ENCODE measurements around the gene XRCC5.
A peak's percentile ranks its signal among the peaks of the same experiment; 100 is the strongest.

XRCC5 gene

DNA sequence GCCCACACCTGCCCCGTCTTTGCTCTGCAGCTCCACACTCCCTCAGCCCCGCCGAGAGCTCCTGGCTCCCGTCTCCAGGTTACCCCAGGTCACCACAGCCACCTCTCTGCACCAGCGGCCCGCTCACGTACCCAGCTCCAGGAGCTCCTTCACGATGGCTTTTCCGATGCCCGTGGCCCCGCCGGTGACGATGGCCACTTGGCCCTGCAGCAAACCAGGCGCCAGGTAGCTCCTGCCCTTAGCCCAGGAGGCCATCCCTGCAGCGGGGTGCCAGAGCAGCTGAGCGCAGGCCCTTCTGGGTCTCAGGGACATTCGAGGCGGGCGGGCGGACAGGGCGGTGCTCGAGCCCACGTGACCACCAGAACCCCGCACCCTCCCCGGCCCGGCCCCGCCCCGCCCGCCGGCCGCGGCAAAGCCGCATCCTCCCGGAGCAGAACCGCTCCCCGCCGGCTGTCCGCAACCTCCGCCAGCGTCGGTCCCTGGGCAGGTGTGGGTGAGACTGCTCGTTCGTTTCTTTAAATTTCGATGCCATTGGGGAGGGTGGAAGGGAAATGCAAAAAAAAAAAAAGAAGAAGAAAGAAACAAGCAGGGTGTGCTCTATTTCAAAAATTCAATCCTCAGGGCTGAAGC lies 27.5 kb upstream of the XRCC5 start, which contains the start of the genes PECR and TMEM169 (continued):
- TF ChIP-seq ZNF16 (tag by site-specific recombination; IDR thresholded peaks at IDR 0.05; ENCODE audit: low read depth) (no peak), ZNF138 (tag by site-specific recombination; IDR thresholded peaks at IDR 0.05; ENCODE audit: borderline replicate concordance) (no peak), YY2 (tag by site-specific recombination; IDR thresholded peaks at IDR 0.05) (no peak), ZNF23 (tag by site-specific recombination; IDR thresholded peaks at IDR 0.05; ENCODE audit: borderline replicate concordance) (no peak), ZSCAN18 (tag by site-specific recombination; IDR thresholded peaks at IDR 0.05) (no peak), ZNF529 (tag by site-specific recombination; IDR thresholded peaks at IDR 0.05; ENCODE audit: insufficient replicate concordance) (no peak), ZNF521 (tag by site-specific recombination; IDR thresholded peaks at IDR 0.05) (no peak), YY1 (tag by site-specific recombination; IDR thresholded peaks at IDR 0.05) (0 out of 2 replicates have a peak, but pooled peaks have one; percentile 26), ZNF2 (tag by site-specific recombination; IDR thresholded peaks at IDR 0.05) (peak; percentile 83), ZBTB11 (tag by site-specific recombination; conservative IDR thresholded peaks at IDR 0.05; ENCODE audit: low read depth) (no peak; the same call in 1 of the 2 replicates), IKZF3 (tag by site-specific recombination; IDR thresholded peaks at IDR 0.05) (no peak), ZBTB20 (tag by site-specific recombination; IDR thresholded peaks at IDR 0.05) (peak; percentile 69), ZNF707 (tag by site-specific recombination; IDR thresholded peaks at IDR 0.05) (no peak), ZNF558 (tag by site-specific recombination; IDR thresholded peaks at IDR 0.05) (no peak), ZNF292 (tag by site-specific recombination; IDR thresholded peaks at IDR 0.05; ENCODE audit: borderline replicate concordance, low read depth) (no peak), ZNF792 (tag by site-specific recombination; IDR thresholded peaks at IDR 0.05) (no peak), HOXD13 (CRISPR knock-in tag; IDR thresholded peaks at IDR 0.05; ENCODE audit: borderline replicate concordance) (no peak), ZNF626 (tag by site-specific recombination; IDR thresholded peaks at IDR 0.05) (no peak), ZNF211 (tag by site-specific recombination; IDR thresholded peaks at IDR 0.05; ENCODE audit: low read depth) (no peak), ZSCAN5A (tag by site-specific recombination; IDR thresholded peaks at IDR 0.05) (no peak), ZNF341 (tag by site-specific recombination; IDR thresholded peaks at IDR 0.05; ENCODE audit: low read depth) (0 out of 2 replicates have a peak, but pooled peaks have one; percentile 33), ZNF777 (tag by site-specific recombination; IDR thresholded peaks at IDR 0.05; ENCODE audit: borderline replicate concordance) (no peak), ZBTB6 (tag by site-specific recombination; IDR thresholded peaks at IDR 0.05) (peak; percentile 95), ZBTB21 (tag by site-specific recombination; IDR thresholded peaks at IDR 0.05) (no peak), KLF16 (tag by site-specific recombination; IDR thresholded peaks at IDR 0.05) (no peak)
- TF ChIP-seq, protein P1, sequence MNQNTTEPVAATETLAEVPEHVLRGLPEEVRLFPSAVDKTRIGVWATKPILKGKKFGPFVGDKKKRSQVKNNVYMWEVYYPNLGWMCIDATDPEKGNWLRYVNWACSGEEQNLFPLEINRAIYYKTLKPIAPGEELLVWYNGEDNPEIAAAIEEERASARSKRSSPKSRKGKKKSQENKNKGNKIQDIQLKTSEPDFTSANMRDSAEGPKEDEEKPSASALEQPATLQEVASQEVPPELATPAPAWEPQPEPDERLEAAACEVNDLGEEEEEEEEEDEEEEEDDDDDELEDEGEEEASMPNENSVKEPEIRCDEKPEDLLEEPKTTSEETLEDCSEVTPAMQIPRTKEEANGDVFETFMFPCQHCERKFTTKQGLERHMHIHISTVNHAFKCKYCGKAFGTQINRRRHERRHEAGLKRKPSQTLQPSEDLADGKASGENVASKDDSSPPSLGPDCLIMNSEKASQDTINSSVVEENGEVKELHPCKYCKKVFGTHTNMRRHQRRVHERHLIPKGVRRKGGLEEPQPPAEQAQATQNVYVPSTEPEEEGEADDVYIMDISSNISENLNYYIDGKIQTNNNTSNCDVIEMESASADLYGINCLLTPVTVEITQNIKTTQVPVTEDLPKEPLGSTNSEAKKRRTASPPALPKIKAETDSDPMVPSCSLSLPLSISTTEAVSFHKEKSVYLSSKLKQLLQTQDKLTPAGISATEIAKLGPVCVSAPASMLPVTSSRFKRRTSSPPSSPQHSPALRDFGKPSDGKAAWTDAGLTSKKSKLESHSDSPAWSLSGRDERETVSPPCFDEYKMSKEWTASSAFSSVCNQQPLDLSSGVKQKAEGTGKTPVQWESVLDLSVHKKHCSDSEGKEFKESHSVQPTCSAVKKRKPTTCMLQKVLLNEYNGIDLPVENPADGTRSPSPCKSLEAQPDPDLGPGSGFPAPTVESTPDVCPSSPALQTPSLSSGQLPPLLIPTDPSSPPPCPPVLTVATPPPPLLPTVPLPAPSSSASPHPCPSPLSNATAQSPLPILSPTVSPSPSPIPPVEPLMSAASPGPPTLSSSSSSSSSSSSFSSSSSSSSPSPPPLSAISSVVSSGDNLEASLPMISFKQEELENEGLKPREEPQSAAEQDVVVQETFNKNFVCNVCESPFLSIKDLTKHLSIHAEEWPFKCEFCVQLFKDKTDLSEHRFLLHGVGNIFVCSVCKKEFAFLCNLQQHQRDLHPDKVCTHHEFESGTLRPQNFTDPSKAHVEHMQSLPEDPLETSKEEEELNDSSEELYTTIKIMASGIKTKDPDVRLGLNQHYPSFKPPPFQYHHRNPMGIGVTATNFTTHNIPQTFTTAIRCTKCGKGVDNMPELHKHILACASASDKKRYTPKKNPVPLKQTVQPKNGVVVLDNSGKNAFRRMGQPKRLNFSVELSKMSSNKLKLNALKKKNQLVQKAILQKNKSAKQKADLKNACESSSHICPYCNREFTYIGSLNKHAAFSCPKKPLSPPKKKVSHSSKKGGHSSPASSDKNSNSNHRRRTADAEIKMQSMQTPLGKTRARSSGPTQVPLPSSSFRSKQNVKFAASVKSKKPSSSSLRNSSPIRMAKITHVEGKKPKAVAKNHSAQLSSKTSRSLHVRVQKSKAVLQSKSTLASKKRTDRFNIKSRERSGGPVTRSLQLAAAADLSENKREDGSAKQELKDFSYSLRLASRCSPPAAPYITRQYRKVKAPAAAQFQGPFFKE (tag by site-specific recombination; IDR thresholded peaks at IDR 0.05; ENCODE audit: borderline replicate concordance) = no peak

Measured in HEK293 (cell line).